K562 (cell line): ENCODE measurements around the gene MCCC2. TPM values are rescaled to one million over a fixed set of nuclear protein-coding genes. Genes with fewer than 3 reads are reported as not detected.

Source experiments
- ATF7 ChIP-seq: fragments of 450-650 bp; IDR thresholded peaks from 2 replicates; pipeline ENCODE4 v1.7.1; 2014; ENCODE audit warnings: mild to moderate bottlenecking, moderate library complexity
- BDP1 ChIP-seq: IDR thresholded peaks from 3 replicates; pipeline ENCODE4 v1.6.1; 2011; ENCODE audit not compliant: insufficient read length, insufficient read depth
- CAMTA2 ChIP-seq: fragments of 250-450 bp; sonication (Bioruptor Pico); conservative IDR thresholded peaks from 2 replicates; pipeline ENCODE4 v1.5.1; 2022
- CBX2 ChIP-seq: fragments of 200-600 bp; sonication (generic); IDR thresholded peaks from one replicate; pipeline ENCODE4 v1.6.1; 2012; ENCODE audit warnings: mild to moderate bottlenecking, low read length, inconsistent platforms; ENCODE audit not compliant: insufficient read depth, poor library complexity, severe bottlenecking
- CEBPB ChIP-seq: fragments of 450-650 bp; IDR thresholded peaks from 2 replicates; pipeline ENCODE4 v1.6.1; 2016; ENCODE audit warnings: missing genetic modification characterization, missing compliant biosample characterization
- EWSR1 ChIP-seq: fragments of 450-650 bp; IDR thresholded peaks from 2 replicates; pipeline ENCODE4 v1.6.1; 2018; ENCODE audit warnings: borderline replicate concordance, mild to moderate bottlenecking, low read depth, moderate library complexity; ENCODE audit not compliant: partially characterized antibody
- GATAD2A ChIP-seq: fragments of 450-650 bp; IDR thresholded peaks from 2 replicates; pipeline ENCODE4 v1.6.1; 2017
- IRF1 ChIP-seq: sonication (generic); formaldehyde crosslinking; IDR thresholded peaks from 2 replicates; pipeline ENCODE4 v1.8.0; 2022; ENCODE audit warnings: missing genetic modification reagents, mild to moderate bottlenecking, borderline replicate concordance
- L3MBTL2 ChIP-seq: fragments of 450-650 bp; IDR thresholded peaks from 2 replicates; pipeline ENCODE4 v1.6.1; 2016; ENCODE audit warnings: mild to moderate bottlenecking, moderate library complexity
- NONO ChIP-seq, 2 experiments: fragments of 200-400 bp in 1 of 2; fragments of 450-650 bp in 1 of 2; formaldehyde crosslinking in 1 of 2; IDR thresholded peaks; 2 replicates each; pipeline ENCODE4 v1.6.1; 2017; ENCODE audit warnings: low read depth in 2 of 2, mild to moderate bottlenecking in 2 of 2, moderate library complexity in 2 of 2, low read length in 1 of 2
- RERE ChIP-seq: sonication (generic); formaldehyde crosslinking; IDR thresholded peaks from 2 replicates; pipeline ENCODE4 v1.8.0; 2023; ENCODE audit warnings: missing genetic modification reagents, mild to moderate bottlenecking, borderline replicate concordance
- RFX1 ChIP-seq: fragments of 450-650 bp; IDR thresholded peaks from 2 replicates; pipeline ENCODE4 v1.6.1; 2016; ENCODE audit warnings: mild to moderate bottlenecking, moderate library complexity
- SLC30A9 ChIP-seq: fragments of 250-450 bp; sonication (Bioruptor Pico); IDR thresholded peaks from 2 replicates; pipeline ENCODE4 v1.8.0; 2022; ENCODE audit warnings: mild to moderate bottlenecking, moderate library complexity
- SRSF3 ChIP-seq: fragments of 200-400 bp; formaldehyde crosslinking; IDR thresholded peaks from 2 replicates; pipeline ENCODE4 v1.6.1; 2016; ENCODE audit warnings: mild to moderate bottlenecking, low read length, moderate library complexity; ENCODE audit not compliant: insufficient read depth
- STAT5B ChIP-seq: fragments of 250-450 bp; sonication (Bioruptor Pico); IDR thresholded peaks from 2 replicates; pipeline ENCODE4 v1.8.0; 2021; ENCODE audit warnings: mild to moderate bottlenecking, inconsistent platforms
- TEAD1 ChIP-seq, 2 experiments: fragments of 450-650 bp in 1 of 2; sonication (generic) in 1 of 2; formaldehyde crosslinking; IDR thresholded peaks; 2 replicates each; pipeline versions ENCODE4 v1.4.0 to v1.8.0; 2020 to 2022; ENCODE audit warnings: mild to moderate bottlenecking in 2 of 2, missing genetic modification reagents in 1 of 2
- THRA ChIP-seq: fragments of 450-650 bp; IDR thresholded peaks from 2 replicates; pipeline ENCODE4 v1.6.1; 2017; ENCODE audit warnings: mild to moderate bottlenecking, moderate library complexity
- ZNF140 ChIP-seq: fragments of 250-450 bp; sonication (Bioruptor Pico); IDR thresholded peaks from 2 replicates; pipeline ENCODE4 v1.8.0; 2021; ENCODE audit warnings: moderate library complexity, mild to moderate bottlenecking, inconsistent platforms
- ZNF143 ChIP-seq: sonication (generic); formaldehyde crosslinking; IDR thresholded peaks from 2 replicates; pipeline ENCODE4 v1.9.0; 2022; ENCODE audit warnings: mild to moderate bottlenecking, missing genetic modification reagents
- ZNF146 ChIP-seq: IDR thresholded peaks from one replicate; pipeline ENCODE4 v1.6.1; 2018; ENCODE audit warnings: missing compliant biosample characterization; ENCODE audit not compliant: unreplicated experiment
- ZNF274 ChIP-seq: IDR thresholded peaks from 2 replicates; pipeline ENCODE4 v1.6.1; 2011; ENCODE audit warnings: low read depth, mild to moderate bottlenecking, low read length, moderate library complexity, borderline replicate concordance
- ZNF444 ChIP-seq: fragments of 250-450 bp; sonication (Bioruptor Pico); IDR thresholded peaks from 2 replicates; pipeline ENCODE4 v1.4.0; 2020; ENCODE audit warnings: mild to moderate bottlenecking, moderate library complexity
- polyA plus RNA-seq, 8 experiments: library from polyadenylated mRNA; depleted of rRNA in 4 of 8; stranded (reverse) in 5 of 8; unstranded in 3 of 8; fragments of >200 nt; fragmentation: Nextera tagmentation in 2 of 8; fragmentation: Illumina TruSeq in 1 of 8; extraction: Ambion mirVana in 2 of 8; extraction: Trizol in 1 of 8; gene quantifications; 2 replicates each; pipeline versions ENCODE4 v1.2.1 to v1.2.3, GENCODE V29; 2011 to 2014; ENCODE audit warnings: inconsistent platforms in 1 of 8, missing spikeins in 1 of 8
- total RNA-seq, 7 experiments: library from RNA; depleted of rRNA in 6 of 7; stranded (reverse); fragments of >200 nt in 6 of 7; fragmentation: Illumina TruSeq in 2 of 7; extraction: Trizol in 2 of 7; gene quantifications; 2 replicates each; pipeline versions ENCODE4 v1.2.1 to v1.2.3, GENCODE V29; 2011 to 2021; ENCODE audit warnings: low replicate concordance in 1 of 7

Gene MCCC2
- total and polyA plus RNA-seq, 9 of the 15 experiments (the other 6 are each of a cell fraction or from before 2014, with no cell fraction given) = 17.1 to 77.9 (median 52.5) TPM

- no peak for TF ChIP-seq TEAD1 (CRISPR knock-in tag; IDR thresholded peaks at IDR 0.05)
- TF ChIP-seq CEBPB = no peak
- TF ChIP-seq ATF7 = peak; percentile 37
- peak; percentile 26 to 79; a peak in 2 of 4 replicates for TF ChIP-seq NONO (IDR thresholded peaks at IDR 0.05; ENCODE audit: low read depth in 2 of 2, low read length in 1 of 2)
- TF ChIP-seq ZNF274 = no peak
- no peak for TF ChIP-seq STAT5B (CRISPR knock-in tag)
- TF ChIP-seq L3MBTL2 = peak; percentile 89
- no peak for TF ChIP-seq SRSF3
- TF ChIP-seq GATAD2A = no peak
- TF ChIP-seq SLC30A9 (CRISPR knock-in tag) = no peak
- no peak for TF ChIP-seq ZNF143
- TF ChIP-seq RERE (CRISPR knock-in tag) = no peak
- no peak for TF ChIP-seq THRA
- no peak for TF ChIP-seq CAMTA2
- TF ChIP-seq EWSR1 = no peak
- no peak for TF ChIP-seq RFX1
- TF ChIP-seq ZNF140 (CRISPR knock-in tag) = no peak
- TF ChIP-seq ZNF444 (CRISPR knock-in tag) = no peak
- TF ChIP-seq IRF1 (CRISPR knock-in tag) = no peak
- no peak for TF ChIP-seq ZNF146
- TF ChIP-seq BDP1 = no peak
- TF ChIP-seq CBX2 = no peak
These were observed at the start of gene MCCC2 (continued) for GRCh38 chr5:71586941-71587765.
